Left lung (tissue), 10 donors: ENCODE measurements around the gene RNU2-63P. TPM values are rescaled to one million over a fixed set of nuclear protein-coding genes. Genes with fewer than 3 reads are reported as not detected.

Experiments used
- ATAC-seq: fragments of 200-7000 bp; cut with Tn5 transposase; one replicate; pipeline ENCODE4 v1.9.1; 2020; ENCODE audit warnings: moderate library complexity
- DNase-seq, 4 donors: peaks; one replicate each; pipeline ENCODE4 v3.0.0-alpha.2; 2013 to 2020
- H3K27ac ChIP-seq, 2 donors: fragments of 200-600 bp; sonication (generic) in 1 of 2; one replicate each; pipeline versions ENCODE4 v1.5.0 to v1.8.0; 2020 to 2021
- H3K27me3 ChIP-seq, 2 donors: fragments of 200-600 bp; sonication (generic) in 1 of 2; one replicate each; pipeline versions ENCODE4 v1.5.0 to v1.8.0; 2020 to 2021
- H3K36me3 ChIP-seq, 2 donors: fragments of 200-600 bp; sonication (generic) in 1 of 2; one replicate each; pipeline versions ENCODE4 v1.5.0 to v1.8.0; 2020 to 2021
- H3K4me1 ChIP-seq, 2 donors: fragments of 200-600 bp; one replicate each; pipeline ENCODE4 v1.8.0; 2021
- H3K4me3 ChIP-seq, 2 donors: fragments of 200-600 bp; sonication (generic) in 1 of 2; one replicate each; pipeline versions ENCODE4 v1.5.0 to v1.8.0; 2020 to 2021; ENCODE audit warnings: mild to moderate bottlenecking in 1 of 2
- H3K9me3 ChIP-seq, 2 donors: fragments of 200-600 bp; sonication (generic) in 1 of 2; one replicate each; pipeline versions ENCODE4 v1.5.0 to v1.8.0; 2020 to 2021
- intact Hi-C, 2 donors: fragments of 100-400 bp; cut with DNase I; formaldehyde crosslinking; loops; one replicate each; pipeline versions ENCODE4 v1.11.2 to v1.14.2; 2022
- polyA plus RNA-seq, 6 donors: library from polyadenylated mRNA; unstranded; fragments of 120-200 nt; gene quantifications; one replicate each; pipeline ENCODE4 v1.2.1, GENCODE V29; 2013; ENCODE audit not compliant: insufficient read length in 6 of 6
- total RNA-seq, 2 donors: library from RNA; stranded (reverse); fragmentation: NEBNext Ultra II Directional; extraction: Animal tissue kit (Norgen Biotek cat#: 25700); gene quantifications; one replicate each; pipeline ENCODE4 v1.2.1, GENCODE V29; 2021
- TF ChIP-seq, protein P1 (sequence below), 2 donors: fragments of 200-600 bp; sonication (generic) in 1 of 2; IDR thresholded peaks; one replicate each; pipeline versions ENCODE4 v1.5.0 to v1.8.0; 2021; ENCODE audit warnings: antibody characterized with exemption in 2 of 2
- donor health status: DM: no; HTN: yes; CAD: no.
- donor health status: DM: no; HTN: no; CAD: no.

RNU2-63P gene
- total and polyA plus RNA-seq, 8 donors: 1.1 to 1.7 TPM; not detected in 6

DNA sequence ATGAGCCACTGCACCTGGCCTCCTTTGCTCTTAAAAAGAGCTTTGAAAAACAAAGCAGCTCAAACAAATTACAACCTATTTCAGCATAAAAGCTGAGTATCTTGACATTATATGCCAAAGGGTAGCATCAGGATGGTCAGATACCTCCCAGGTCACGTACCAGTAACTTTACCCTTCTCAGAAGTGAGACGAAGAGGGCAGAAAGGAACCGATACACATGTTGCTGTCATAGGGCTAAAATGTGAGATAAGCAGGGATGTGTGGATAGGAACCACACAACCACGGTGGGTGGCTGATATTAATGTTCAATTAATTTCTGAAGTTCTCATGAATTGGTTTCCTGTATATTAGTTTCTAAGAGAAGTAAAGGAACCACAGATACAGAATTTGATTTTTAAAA lies 12.6 kb upstream of the RNU2-63P start:
- H3K9me3 ChIP-seq: no peaks in the 10 kb centered on the region
- H3K36me3 ChIP-seq: peaks cover 0 to 70% of the 10 kb centered on the region in 2 donors
- ATAC-seq (no peak), DNase-seq (no peak)
- intact Hi-C loops: no loop called here
- H3K4me1 ChIP-seq: peaks cover 0 to 8% of the 10 kb centered on the region in 2 donors
- H3K27me3 ChIP-seq: no peaks in the 10 kb centered on the region
- H3K4me3 ChIP-seq: no peak overlapping the region
- H3K27ac ChIP-seq: no peak overlapping the region
- TF ChIP-seq, protein P1, sequence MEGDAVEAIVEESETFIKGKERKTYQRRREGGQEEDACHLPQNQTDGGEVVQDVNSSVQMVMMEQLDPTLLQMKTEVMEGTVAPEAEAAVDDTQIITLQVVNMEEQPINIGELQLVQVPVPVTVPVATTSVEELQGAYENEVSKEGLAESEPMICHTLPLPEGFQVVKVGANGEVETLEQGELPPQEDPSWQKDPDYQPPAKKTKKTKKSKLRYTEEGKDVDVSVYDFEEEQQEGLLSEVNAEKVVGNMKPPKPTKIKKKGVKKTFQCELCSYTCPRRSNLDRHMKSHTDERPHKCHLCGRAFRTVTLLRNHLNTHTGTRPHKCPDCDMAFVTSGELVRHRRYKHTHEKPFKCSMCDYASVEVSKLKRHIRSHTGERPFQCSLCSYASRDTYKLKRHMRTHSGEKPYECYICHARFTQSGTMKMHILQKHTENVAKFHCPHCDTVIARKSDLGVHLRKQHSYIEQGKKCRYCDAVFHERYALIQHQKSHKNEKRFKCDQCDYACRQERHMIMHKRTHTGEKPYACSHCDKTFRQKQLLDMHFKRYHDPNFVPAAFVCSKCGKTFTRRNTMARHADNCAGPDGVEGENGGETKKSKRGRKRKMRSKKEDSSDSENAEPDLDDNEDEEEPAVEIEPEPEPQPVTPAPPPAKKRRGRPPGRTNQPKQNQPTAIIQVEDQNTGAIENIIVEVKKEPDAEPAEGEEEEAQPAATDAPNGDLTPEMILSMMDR (IDR thresholded peaks at IDR 0.05): no peak

DNA sequence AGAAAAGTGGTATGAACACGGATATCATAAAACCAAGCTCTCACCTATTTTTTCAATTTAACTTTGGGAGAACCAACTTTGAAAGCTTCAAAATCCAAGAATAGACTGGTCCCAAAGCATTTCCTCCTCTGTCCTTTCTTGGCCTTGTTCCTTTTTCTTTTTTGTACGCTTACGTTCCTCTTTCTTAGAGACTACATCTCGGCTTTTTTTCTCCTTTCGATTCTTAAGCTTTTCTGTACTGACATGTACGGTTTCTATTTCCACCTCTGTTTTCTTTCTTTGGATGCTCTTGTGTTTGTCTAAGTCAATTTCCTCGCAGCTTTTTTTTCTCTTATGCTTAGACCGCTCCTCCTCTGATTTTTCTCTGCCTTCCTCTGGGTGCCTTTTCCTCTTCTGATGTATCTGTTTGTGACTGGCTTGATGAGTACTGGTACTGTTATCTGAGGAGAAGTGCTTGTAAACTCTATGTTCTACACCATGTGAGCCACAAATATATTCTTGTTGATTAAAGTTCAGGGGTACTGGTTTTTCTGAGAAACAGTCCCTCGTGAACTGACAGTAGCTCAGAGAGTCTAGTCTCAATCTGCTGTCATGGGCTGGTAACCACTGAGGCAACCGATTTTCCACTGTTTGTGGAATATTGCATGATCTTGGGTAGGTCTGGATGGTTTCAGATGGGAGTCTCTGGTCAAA lies 11.5 kb upstream of the RNU2-63P start:
- Histone ChIP-seq H3K4me3 (no peak overlapping the region), H3K36me3 (peaks cover 0 to 59% of the 10 kb centered on the region in 2 donors), H3K27me3 (no peaks in the 10 kb centered on the region), H3K9me3 (no peaks in the 10 kb centered on the region), H3K27ac (peak overlapping the region in 1 of 2 donors; percentile 66), H3K4me1 (peaks cover 0 to 8% of the 10 kb centered on the region in 2 donors)
- intact Hi-C loops: no loop called here
- no peak for ATAC-seq
- TF ChIP-seq, protein P1 (IDR thresholded peaks at IDR 0.05): no peak
- DNase-seq: no peak

DNA sequence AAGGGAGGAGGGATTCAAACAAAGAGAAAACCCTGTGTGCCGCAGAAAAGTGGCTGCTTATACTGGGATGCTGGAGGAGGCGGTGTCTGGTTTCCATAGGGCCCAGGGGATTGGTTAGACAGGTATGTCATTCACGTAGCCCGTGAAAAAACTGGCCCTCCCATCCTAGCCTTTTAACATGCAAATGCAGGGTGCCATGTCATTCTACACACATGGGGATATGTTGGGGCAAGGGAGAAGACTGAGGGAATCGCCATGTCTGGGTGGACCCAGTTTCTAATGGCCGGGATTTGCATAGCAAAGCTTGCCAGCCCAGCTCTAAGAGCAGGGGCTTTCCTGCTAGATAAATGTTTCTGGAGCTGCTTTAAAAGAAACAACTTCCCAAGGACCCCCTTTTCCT lies 8.2 kb upstream of the RNU2-63P start:
- ATAC-seq: no peak

DNA sequence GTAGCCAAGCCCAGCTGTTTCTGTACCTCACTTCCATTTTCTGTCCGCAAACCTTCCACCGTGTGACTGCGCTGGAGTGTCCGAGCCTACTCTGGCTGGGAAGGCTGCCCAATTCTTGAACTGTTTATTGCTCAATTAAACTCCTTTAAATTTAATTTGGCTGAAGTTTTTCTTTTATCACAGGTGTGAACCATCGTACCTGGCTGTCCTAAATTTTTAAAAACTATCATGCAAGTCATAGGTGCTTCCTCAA lies 6.2 kb upstream of the RNU2-63P start:
- ATAC-seq (peak; percentile 49), DNase-seq (no peak)
- H3K27ac ChIP-seq: no peak overlapping the region

More for the DNA sequence above, 8.2 kb upstream of the RNU2-63P start:
- no peaks in the 10 kb centered on the region for H3K9me3 ChIP-seq
- no peak for DNase-seq
- TF ChIP-seq, protein P1 (IDR thresholded peaks at IDR 0.05): no peak
- peaks cover 0 to 8% of the 10 kb centered on the region in 2 donors for H3K4me1 ChIP-seq
- no peaks in the 10 kb centered on the region for H3K27me3 ChIP-seq
- intact Hi-C loops: no loop called here
- no peak overlapping the region for H3K27ac ChIP-seq
- no peak overlapping the region for H3K4me3 ChIP-seq
- peaks cover 0 to 26% of the 10 kb centered on the region in 2 donors for H3K36me3 ChIP-seq

DNA sequence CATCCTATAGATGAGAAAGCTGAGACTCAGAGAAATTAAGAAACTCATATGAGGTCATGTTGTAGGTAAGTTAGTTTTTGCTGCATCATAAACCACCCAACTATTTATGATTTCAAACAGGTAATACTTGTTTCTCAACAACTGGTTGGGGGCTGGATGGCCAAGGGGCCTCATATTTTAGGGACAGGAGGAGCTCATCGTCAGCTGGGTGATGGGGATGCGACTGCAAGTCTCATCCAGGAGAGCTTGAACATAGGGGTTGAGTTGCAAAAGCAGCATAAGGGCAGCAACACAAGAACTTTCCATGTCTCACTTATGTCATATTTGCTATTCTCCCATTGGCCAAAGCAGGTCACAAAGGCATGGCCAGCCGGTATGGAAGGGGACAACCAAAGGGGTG lies 3.6 kb upstream of the RNU2-63P start:
- intact Hi-C loops: no loop called here

More for the DNA sequence above, 6.2 kb upstream of the RNU2-63P start:
- TF ChIP-seq, protein P1 (IDR thresholded peaks at IDR 0.05): no peak
- Histone ChIP-seq H3K9me3 (no peaks in the 10 kb centered on the region), H3K4me3 (no peak overlapping the region), H3K27me3 (no peaks in the 10 kb centered on the region), H3K4me1 (peaks cover 0 to 6% of the 10 kb centered on the region in 2 donors), H3K36me3 (peaks cover 0 to 8% of the 10 kb centered on the region in 2 donors)
- intact Hi-C loops: no loop called here

More for the DNA sequence above, 3.6 kb upstream of the RNU2-63P start:
- DNase-seq (no peak), ATAC-seq (no peak)
- Histone ChIP-seq H3K27ac (no peak overlapping the region), H3K4me1 (peaks cover 0 to 9% of the 10 kb centered on the region in 2 donors), H3K9me3 (no peaks in the 10 kb centered on the region), H3K36me3 (no peaks in the 10 kb centered on the region), H3K4me3 (no peak overlapping the region), H3K27me3 (no peaks in the 10 kb centered on the region)
- TF ChIP-seq, protein P1 (IDR thresholded peaks at IDR 0.05): no peak
